A673 (cell line): ENCODE results near the gene PLEKHH2.

Experiments used
- EZH2 ChIP-seq: fragments of 200-600 bp; sonication (generic); IDR thresholded peaks from 2 replicates; pipeline ENCODE4 v1.6.1; 2017; ENCODE audit warnings: borderline replicate concordance, low read depth, mild to moderate bottlenecking, mixed read lengths, antibody characterized with exemption, low read length; ENCODE audit not compliant: poor library complexity, severe bottlenecking
- TF ChIP-seq, protein P1 (sequence below): fragments of 300-800, 200-600 bp; sonication (generic); conservative IDR thresholded peaks from 2 replicates; pipeline ENCODE4 v1.5.1; 2017; ENCODE audit warnings: low read depth, mild to moderate bottlenecking, antibody characterized with exemption, low read length, moderate library complexity, mixed read lengths

DNA sequence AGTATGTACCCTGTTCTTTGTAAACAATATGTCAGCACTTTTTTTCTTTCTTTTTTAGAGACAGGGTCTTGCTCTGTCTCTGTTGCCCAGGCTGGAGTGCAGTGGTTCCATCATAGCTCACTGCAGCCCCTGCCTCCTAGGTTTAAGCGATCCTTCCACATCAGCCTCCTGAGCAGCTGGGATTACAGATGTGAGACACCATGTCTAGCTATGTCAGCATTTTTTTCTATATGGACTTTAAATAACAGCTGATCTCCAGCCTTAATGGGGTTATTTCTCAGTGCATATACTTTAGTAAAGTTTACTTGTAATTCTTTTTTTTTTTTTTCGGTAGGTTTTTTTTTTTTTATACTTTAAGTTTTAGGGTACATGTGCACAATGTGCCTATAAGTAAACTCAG, 174.9 kb downstream of the PLEKHH2 start:
- TF ChIP-seq, protein P1, sequence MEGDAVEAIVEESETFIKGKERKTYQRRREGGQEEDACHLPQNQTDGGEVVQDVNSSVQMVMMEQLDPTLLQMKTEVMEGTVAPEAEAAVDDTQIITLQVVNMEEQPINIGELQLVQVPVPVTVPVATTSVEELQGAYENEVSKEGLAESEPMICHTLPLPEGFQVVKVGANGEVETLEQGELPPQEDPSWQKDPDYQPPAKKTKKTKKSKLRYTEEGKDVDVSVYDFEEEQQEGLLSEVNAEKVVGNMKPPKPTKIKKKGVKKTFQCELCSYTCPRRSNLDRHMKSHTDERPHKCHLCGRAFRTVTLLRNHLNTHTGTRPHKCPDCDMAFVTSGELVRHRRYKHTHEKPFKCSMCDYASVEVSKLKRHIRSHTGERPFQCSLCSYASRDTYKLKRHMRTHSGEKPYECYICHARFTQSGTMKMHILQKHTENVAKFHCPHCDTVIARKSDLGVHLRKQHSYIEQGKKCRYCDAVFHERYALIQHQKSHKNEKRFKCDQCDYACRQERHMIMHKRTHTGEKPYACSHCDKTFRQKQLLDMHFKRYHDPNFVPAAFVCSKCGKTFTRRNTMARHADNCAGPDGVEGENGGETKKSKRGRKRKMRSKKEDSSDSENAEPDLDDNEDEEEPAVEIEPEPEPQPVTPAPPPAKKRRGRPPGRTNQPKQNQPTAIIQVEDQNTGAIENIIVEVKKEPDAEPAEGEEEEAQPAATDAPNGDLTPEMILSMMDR: no peak
- TF ChIP-seq EZH2: no peak
